Superior temporal gyrus (tissue), 1 donor: ENCODE results near the gene HSPBP1.

Experiments used
- DNase-seq: peaks from one replicate; pipeline ENCODE4 v3.0.0-alpha.2; 2016; ENCODE audit errors: extremely low spot score

The HSPBP1 gene

DNA sequence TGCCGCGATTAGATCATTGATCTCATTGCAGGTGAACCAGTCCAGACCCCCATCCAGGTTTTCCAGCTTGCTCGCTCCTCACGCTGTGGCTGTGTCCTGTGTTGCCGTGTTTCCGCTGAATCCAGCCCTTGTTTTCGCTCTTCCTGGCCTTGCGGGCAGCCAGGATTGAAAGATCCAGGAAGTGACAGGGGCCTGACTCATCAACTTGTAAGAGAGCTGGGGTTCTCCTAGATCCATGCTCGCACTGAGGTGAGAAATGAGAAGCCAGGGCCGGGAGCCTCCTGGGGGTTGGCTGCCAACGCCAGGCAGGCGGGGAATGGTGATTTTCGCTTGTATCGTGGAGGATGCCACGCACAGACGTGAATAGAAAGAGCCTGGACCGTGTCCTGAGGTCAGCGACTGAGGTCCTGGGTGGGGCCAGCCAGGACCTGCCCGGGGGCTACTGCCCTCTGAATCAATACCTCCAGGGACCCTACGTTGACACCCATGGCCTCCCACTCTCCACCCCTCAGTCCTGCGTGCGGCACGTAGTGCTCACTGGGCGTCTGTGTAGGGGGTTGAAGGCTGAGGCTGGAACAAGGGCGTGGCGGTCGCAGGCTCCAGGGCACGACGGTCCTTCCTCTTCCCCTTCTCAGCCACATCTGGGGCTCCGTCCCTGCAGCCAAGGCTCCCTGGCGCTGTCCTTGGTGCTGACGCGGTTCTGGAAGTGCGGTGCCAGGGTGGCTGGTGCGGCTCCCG is 63.3 kb downstream of the HSPBP1 start:
- peak; percentile 90 for DNase-seq

DNA sequence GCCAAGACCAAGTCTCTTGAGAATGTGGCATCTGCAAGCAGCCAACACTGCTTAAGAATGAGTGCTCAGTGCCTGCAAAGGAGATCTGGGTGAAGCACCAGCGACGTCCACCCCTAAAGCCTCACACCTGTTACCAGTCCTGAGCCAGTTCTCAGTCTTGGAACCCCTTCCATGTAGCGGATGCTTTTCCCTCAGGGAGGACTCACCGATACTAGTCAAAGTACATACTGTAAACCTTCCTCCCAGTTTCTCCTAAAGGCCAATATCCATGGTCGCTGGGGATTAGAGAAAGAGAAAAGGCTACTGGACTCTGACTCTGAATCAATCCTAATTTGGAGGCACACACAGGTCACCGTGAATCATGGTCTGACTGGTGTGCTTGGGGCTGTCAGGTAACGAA is 66.4 kb downstream of the HSPBP1 start:
- DNase-seq: no peak

DNA sequence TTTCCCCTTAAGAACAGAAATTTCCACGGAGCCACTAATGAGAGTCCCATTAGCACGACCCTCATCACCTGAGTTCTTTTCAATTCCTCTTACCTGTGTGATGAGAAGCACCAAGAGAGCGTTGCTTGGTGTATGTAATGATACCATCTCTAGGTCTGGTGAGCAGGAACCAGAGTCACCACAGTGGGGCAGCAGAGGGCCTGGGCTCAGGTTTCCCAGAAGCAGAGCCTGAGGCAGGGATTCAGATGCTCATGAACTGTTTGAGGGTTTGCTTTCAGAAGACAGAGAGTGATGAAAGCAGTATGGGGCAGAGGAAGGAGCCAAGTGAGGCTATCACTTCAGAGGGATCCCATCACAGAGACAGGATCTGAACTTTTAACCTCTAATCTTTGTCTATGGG is 67.5 kb downstream of the HSPBP1 start:
- no peak for DNase-seq
